Breast epithelium (tissue), 4 donors: ENCODE data around the gene CDYL. TPM values are rescaled to one million over a fixed set of nuclear protein-coding genes. Genes with fewer than 3 reads are reported as not detected.
"Not testable (repeated sequence)": the region's sequence is repeated elsewhere in the genome, so short reads cannot be mapped to it uniquely, and the experiment has no call there.

Source experiments
- DNase-seq, 2 donors: peaks; one replicate each; pipeline ENCODE4 v3.0.0-alpha.2; 2019; ENCODE audit warnings: low spot score in 2 of 2
- H3K27ac ChIP-seq, 2 donors: fragments of 200-600 bp; sonication (generic) in 1 of 2; one replicate each; pipeline ENCODE4 v1.5.1; 2016 to 2019; ENCODE audit warnings: mild to moderate bottlenecking in 1 of 2
- H3K27me3 ChIP-seq, 2 donors: fragments of 200-600 bp; sonication (generic) in 1 of 2; one replicate each; pipeline versions ENCODE4 v1.5.1 to v1.6.0; 2017 to 2019; ENCODE audit warnings: control low read depth in 1 of 2, mild to moderate bottlenecking in 1 of 2
- H3K36me3 ChIP-seq: fragments of 200-600 bp; one replicate; pipeline ENCODE4 v1.5.1; 2019
- H3K4me1 ChIP-seq, 2 donors: fragments of 200-600 bp; sonication (generic); one replicate each; pipeline ENCODE4 v1.5.1; 2016 to 2019; ENCODE audit warnings: control low read depth in 1 of 2
- H3K4me3 ChIP-seq, 3 donors: fragments of 200-600 bp; sonication (generic); 1 replicate in 2 of 3; 2 replicates in 1 of 3; pipeline ENCODE4 v1.5.1; 2016 to 2019; ENCODE audit warnings: mild to moderate bottlenecking in 3 of 3, moderate library complexity in 2 of 3
- H3K9me3 ChIP-seq, 2 donors: fragments of 200-600 bp; sonication (generic) in 1 of 2; one replicate each; pipeline ENCODE4 v1.5.1; 2016 to 2019; ENCODE audit warnings: control low read depth in 1 of 2
- CTCF ChIP-seq, 3 donors: fragments of 450-650 bp; IDR thresholded peaks; one replicate each; pipeline ENCODE4 v1.5.1; 2016 to 2017; ENCODE audit warnings: antibody characterized with exemption in 3 of 3, mild to moderate bottlenecking in 3 of 3, moderate library complexity in 3 of 3
- POLR2A ChIP-seq: fragments of 450-650 bp; IDR thresholded peaks from one replicate; pipeline ENCODE4 v1.6.1; 2016; ENCODE audit warnings: antibody characterized with exemption, mild to moderate bottlenecking, moderate library complexity
- POLR2AphosphoS5 ChIP-seq, 3 donors: sonication (generic); formaldehyde crosslinking; IDR thresholded peaks; one replicate each; pipeline ENCODE4 v1.6.1; 2017; ENCODE audit warnings: antibody characterized with exemption in 3 of 3
- intact Hi-C: fragments of 100-400 bp; cut with DNase I; formaldehyde crosslinking; loops from one replicate; pipeline ENCODE4 v1.15.1; 2023; ENCODE audit warnings: low total_unique reads
- total RNA-seq, 3 donors: library from RNA; depleted of rRNA; stranded (reverse); fragments of >200 nt; gene quantifications; one replicate each; pipeline ENCODE4 v1.1.0, GENCODE V29; 2016

Gene CDYL
- total RNA-seq, 3 donors from 2014 or later, result 32.9 to 58.0 (median 40.0) TPM

GRCh38 chr6:4849226-4850022, 73.2 kb downstream of the CDYL start:
- DNase-seq, result no peak
- Histone ChIP-seq H3K4me1 (no peaks in the 10 kb centered on the region), H3K27me3 (no peaks in the 10 kb centered on the region), H3K36me3 (no peaks in the 10 kb centered on the region), H3K9me3 (peaks cover 0 to 21% of the 10 kb centered on the region in 2 donors), H3K4me3 (no peak overlapping the region), H3K27ac (no peak overlapping the region)
- intact Hi-C loops, result no loop called here
- TF ChIP-seq POLR2AphosphoS5 (IDR thresholded peaks at IDR 0.05), result no peak
- no peak for TF ChIP-seq POLR2A
- no peak for TF ChIP-seq CTCF (IDR thresholded peaks at IDR 0.05)

GRCh38 chr6:4851035-4851434, 74.8 kb downstream of the CDYL start:
- DNase-seq, result no peak
- no peak overlapping the region for H3K4me3 ChIP-seq
- H3K36me3 ChIP-seq, result no peaks in the 10 kb centered on the region
- H3K27me3 ChIP-seq, result no peaks in the 10 kb centered on the region
- no peaks in the 10 kb centered on the region for H3K4me1 ChIP-seq
- no peak overlapping the region for H3K27ac ChIP-seq
- no peak for TF ChIP-seq POLR2A
- H3K9me3 ChIP-seq, result peaks cover 0 to 5% of the 10 kb centered on the region in 2 donors
- intact Hi-C loops, result no loop called here

- H3K27ac ChIP-seq, intact Hi-C loops, H3K27me3 ChIP-seq: not testable (repeated sequence)
Measured at GRCh38 chr6:4852186-4852585, 76.0 kb downstream of the CDYL start.

GRCh38 chr6:4852938-4853337, 76.7 kb downstream of the CDYL start:
- H3K4me1 ChIP-seq, result no peaks in the 10 kb centered on the region
- H3K27ac ChIP-seq, result no peak overlapping the region
- no peak overlapping the region for H3K4me3 ChIP-seq
- no peaks in the 10 kb centered on the region for H3K27me3 ChIP-seq
- no peaks in the 10 kb centered on the region for H3K9me3 ChIP-seq
- TF ChIP-seq POLR2AphosphoS5 (IDR thresholded peaks at IDR 0.05), result no peak
- no peak for TF ChIP-seq POLR2A
- no peak for TF ChIP-seq CTCF (IDR thresholded peaks at IDR 0.05)
- H3K36me3 ChIP-seq, result no peaks in the 10 kb centered on the region
- intact Hi-C loops, result no loop called here
- DNase-seq, result no peak

More at GRCh38 chr6:4852186-4852585, 76.0 kb downstream of the CDYL start:
- H3K9me3 ChIP-seq, H3K4me3 ChIP-seq, H3K36me3 ChIP-seq, DNase-seq, H3K4me1 ChIP-seq: not testable (repeated sequence)

GRCh38 chr6:4853349-4853748, 77.1 kb downstream of the CDYL start:
- H3K4me1 ChIP-seq, result no peaks in the 10 kb centered on the region
- H3K9me3 ChIP-seq, result no peaks in the 10 kb centered on the region
- H3K27me3 ChIP-seq, result no peaks in the 10 kb centered on the region
- H3K4me3 ChIP-seq, result no peak overlapping the region
- H3K27ac ChIP-seq, result no peak overlapping the region
- no peak for DNase-seq
- TF ChIP-seq POLR2AphosphoS5 (IDR thresholded peaks at IDR 0.05), result no peak
- TF ChIP-seq POLR2A, result no peak
- TF ChIP-seq CTCF (IDR thresholded peaks at IDR 0.05), result no peak
- no peaks in the 10 kb centered on the region for H3K36me3 ChIP-seq
- intact Hi-C loops, result no loop called here

- H3K9me3 ChIP-seq, result no peaks in the 10 kb centered on the region
- no peak overlapping the region for H3K27ac ChIP-seq
- DNase-seq, result no peak
- H3K4me1 ChIP-seq, result no peaks in the 10 kb centered on the region
- intact Hi-C loops, result no loop called here
- H3K4me3 ChIP-seq, result no peak overlapping the region
- no peak for TF ChIP-seq CTCF (IDR thresholded peaks at IDR 0.05)
- TF ChIP-seq POLR2AphosphoS5 (IDR thresholded peaks at IDR 0.05), result no peak
- H3K36me3 ChIP-seq, result no peaks in the 10 kb centered on the region
- no peaks in the 10 kb centered on the region for H3K27me3 ChIP-seq
Measured at GRCh38 chr6:4853782-4854511, 77.7 kb downstream of the CDYL start.
